HG03064 (cell line): ENCODE measurements around the gene IER3IP1.
"Not testable (repeated sequence)": the region's sequence is repeated elsewhere in the genome, so short reads cannot be mapped to it uniquely, and the experiment has no call there.

Experiments
- ATAC-seq: cut with Tn5 transposase; IDR thresholded peaks from one replicate; pipeline ENCODE4 v1.9.1; 2021; ENCODE audit warnings: low read depth; ENCODE audit not compliant: unreplicated experiment

IER3IP1 gene

GRCh38 chr18:47175898-47176575 is at the start of gene IER3IP1:
TSS of gene IER3IP1 (minus strand) at chr18:47176364. CDS start at chr18:47176277, 87 bp downstream.
- peak; percentile 84 for ATAC-seq

- no peak for ATAC-seq
Observed at GRCh38 chr18:47215554-47216138, 39.5 kb upstream of the IER3IP1 start.

GRCh38 chr18:47209171-47209570 is 33.0 kb upstream of the IER3IP1 start:
- no peak for ATAC-seq

GRCh38 chr18:47206945-47207637 is 30.9 kb upstream of the IER3IP1 start:
- ATAC-seq = no peak

- ATAC-seq = no peak
Observed at GRCh38 chr18:47204908-47205522, 28.9 kb upstream of the IER3IP1 start.

- no peak for ATAC-seq
Observed at GRCh38 chr18:47203626-47204464, 27.7 kb upstream of the IER3IP1 start.

GRCh38 chr18:47195961-47196360 is 19.8 kb upstream of the IER3IP1 start:
- not testable (repeated sequence) for ATAC-seq

- ATAC-seq = no peak
Observed at GRCh38 chr18:47191961-47192360, 15.8 kb upstream of the IER3IP1 start.

GRCh38 chr18:47187721-47188120 is 11.6 kb upstream of the IER3IP1 start:
- ATAC-seq = no peak

GRCh38 chr18:47184419-47185050 is 8.4 kb upstream of the IER3IP1 start:
- no peak for ATAC-seq

- ATAC-seq = not testable (repeated sequence)
Observed at GRCh38 chr18:47182156-47182555, 6.0 kb upstream of the IER3IP1 start.

- ATAC-seq = no peak
Observed at GRCh38 chr18:47180765-47181164, 4.6 kb upstream of the IER3IP1 start.

GRCh38 chr18:47179520-47179919 is 3.4 kb upstream of the IER3IP1 start:
- ATAC-seq = no peak

GRCh38 chr18:47175283-47175897 is 774 bp downstream of the IER3IP1 start:
- ATAC-seq = peak; percentile 15

- no peak for ATAC-seq
Observed at GRCh38 chr18:47174545-47175116, 1.5 kb downstream of the IER3IP1 start.

- no peak for ATAC-seq
Observed at GRCh38 chr18:47172476-47172875, 3.7 kb downstream of the IER3IP1 start.

GRCh38 chr18:47168913-47169312 is 7.3 kb downstream of the IER3IP1 start:
- no peak for ATAC-seq

- no peak for ATAC-seq
Observed at GRCh38 chr18:47168509-47168908, 7.7 kb downstream of the IER3IP1 start.

GRCh38 chr18:47166294-47166693 is 9.9 kb downstream of the IER3IP1 start:
- no peak for ATAC-seq
